Stomach (tissue), 9 donors: Measurements from ENCODE around the gene DCP1B. TPM values are rescaled to one million over a fixed set of nuclear protein-coding genes. Genes with fewer than 3 reads are reported as not detected.
A peak's percentile ranks its signal among the peaks of the same experiment; 100 is the strongest.

Experiments
- DNase-seq, 2 donors: peaks; one replicate each; pipeline versions ENCODE4 v3.0.0 to v3.0.0-alpha.2; 2013 to 2019
- H3K27ac ChIP-seq, 5 donors: fragments of 200-600 bp in 4 of 5; sonication (generic) in 4 of 5; one replicate each; pipeline ENCODE4 v1.5.1; 2013 to 2019; ENCODE audit warnings: mild to moderate bottlenecking in 1 of 5, moderate library complexity in 1 of 5
- H3K27me3 ChIP-seq, 3 donors: fragments of 200-600 bp; sonication (generic); one replicate each; pipeline ENCODE4 v1.5.1; 2017 to 2019; ENCODE audit warnings: mixed run types in 1 of 3
- H3K36me3 ChIP-seq, 4 donors: fragments of 200-600 bp; sonication (generic); 1 replicate in 3 of 4; 2 replicates in 1 of 4; pipeline ENCODE4 v1.5.1; 2016 to 2019
- H3K4me1 ChIP-seq, 4 donors: fragments of 200-600 bp; sonication (generic); one replicate each; pipeline ENCODE4 v1.5.1; 2016 to 2019
- H3K4me3 ChIP-seq, 4 donors: fragments of 200-600 bp; sonication (generic) in 3 of 4; one replicate each; pipeline ENCODE4 v1.5.1; 2016 to 2019; ENCODE audit warnings: mild to moderate bottlenecking in 1 of 4
- H3K9me3 ChIP-seq, 4 donors: fragments of 200-600 bp; sonication (generic); one replicate each; pipeline ENCODE4 v1.5.1; 2016 to 2019
- EP300 ChIP-seq: sonication (generic); formaldehyde crosslinking; IDR thresholded peaks from one replicate; pipeline ENCODE4 v1.6.1; 2017; ENCODE audit warnings: antibody characterized with exemption
- POLR2A ChIP-seq, 4 donors: fragments of 450-650 bp; IDR thresholded peaks; one replicate each; pipeline ENCODE4 v1.6.1; 2016; ENCODE audit warnings: antibody characterized with exemption in 4 of 4, control low read depth in 2 of 4, mild to moderate bottlenecking in 1 of 4, moderate library complexity in 1 of 4
- POLR2AphosphoS5 ChIP-seq, 3 donors: sonication (generic); formaldehyde crosslinking; IDR thresholded peaks; one replicate each; pipeline ENCODE4 v1.6.1; 2016; ENCODE audit warnings: antibody characterized with exemption in 3 of 3
- WGBS, 5 donors: extraction: QIAGEN DNeasy Blood & Tissue Kit in 3 of 5; methylation state at CpG; one replicate each; pipeline versions ENCODE4 v1.1.5 to v1.1.7; 2013 to 2018; 5-methylcytosine and 5-hydroxymethylcytosine counted together
- intact Hi-C: fragments of 100-400 bp; cut with DNase I; formaldehyde crosslinking; loops from one replicate; pipeline ENCODE4 v1.15.1; 2023; ENCODE audit warnings: low total_unique reads
- polyA plus RNA-seq, 3 donors: library from polyadenylated mRNA; stranded (reverse); fragments of 200-250 nt; gene quantifications; one replicate each; pipeline ENCODE4 v1.2.3, GENCODE V29; 2013
- total RNA-seq, 5 donors: library from RNA; depleted of rRNA; stranded (reverse); fragments of >200 nt; gene quantifications; one replicate each; pipeline versions ENCODE4 v1.1.0 to v1.2.3, GENCODE V29; 2014 to 2016
- TF ChIP-seq, protein P1 (sequence below), 7 experiments: fragments of 450-650 bp in 4 of 7; fragments of 200-600 bp in 3 of 7; sonication (generic) in 3 of 7; IDR thresholded peaks; one replicate each; pipeline ENCODE4 v1.5.1; 2016 to 2019; ENCODE audit warnings: antibody characterized with exemption in 7 of 7, control low read depth in 2 of 7, mild to moderate bottlenecking in 1 of 7
- donor health status: healthy with polysubstance abuse.
- donor health status: Bipolar disorder and iron deficiency.
- donor health status: healthy.

The DCP1B gene
- total and polyA plus RNA-seq, 8 donors = 5.8 to 43.2 (median 16.0) TPM; not detected in 1

DNA sequence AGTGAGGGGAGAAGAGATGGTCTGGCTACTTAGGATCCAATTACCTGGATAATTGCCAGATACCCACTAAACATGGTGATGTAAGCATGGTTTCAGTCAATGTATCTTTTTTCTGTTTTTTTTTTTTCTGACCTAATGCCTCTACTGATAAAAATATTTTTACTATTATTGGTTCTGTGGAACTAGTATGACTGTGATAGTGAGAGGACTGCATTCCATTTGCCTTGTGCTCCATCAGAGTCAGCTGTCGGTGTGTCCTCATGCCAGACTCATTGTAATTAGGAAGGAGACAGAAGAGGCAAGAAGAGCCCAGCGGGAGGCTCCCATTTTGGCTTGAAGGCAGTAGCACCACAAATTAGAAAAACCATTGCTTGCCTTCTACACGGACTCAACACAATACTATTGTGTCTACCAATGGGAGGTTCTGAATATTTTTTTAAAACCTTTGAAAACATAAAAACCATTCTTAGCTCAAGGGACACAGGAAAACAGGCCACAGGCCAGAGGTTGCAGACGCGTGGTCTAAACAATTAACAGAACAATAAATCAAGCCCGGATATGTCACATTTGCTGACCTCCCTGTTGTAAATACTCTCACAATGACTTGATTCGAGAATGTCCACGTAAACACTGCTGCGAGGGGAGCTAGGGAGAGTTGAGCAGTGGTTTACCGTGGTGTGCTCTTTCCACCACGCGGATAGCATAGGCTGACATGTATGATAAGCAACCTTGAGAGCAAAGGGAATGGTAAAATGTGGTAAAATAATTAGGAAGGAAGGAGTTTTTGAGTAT, 13.5 kb upstream of the DCP1B start:
- no peaks in the 10 kb centered on the region for H3K36me3 ChIP-seq
- intact Hi-C loops = no loop called here
- H3K9me3 ChIP-seq = no peaks in the 10 kb centered on the region
- no peak overlapping the region for H3K4me3 ChIP-seq
- DNase-seq = peak in 1 of 2 donors; percentile 15
- H3K27me3 ChIP-seq = no peaks in the 10 kb centered on the region
- H3K27ac ChIP-seq = peak overlapping the region in 1 of 5 donors; percentile 17
- 50 to 59% (median 52%) methylated on average over 12 of the region's 12 CpGs for WGBS, 5 donors
- H3K4me1 ChIP-seq = peaks cover 6 to 32% (median 15%) of the 10 kb centered on the region in 4 donors
- TF ChIP-seq EP300 = no peak
- TF ChIP-seq, protein P1, sequence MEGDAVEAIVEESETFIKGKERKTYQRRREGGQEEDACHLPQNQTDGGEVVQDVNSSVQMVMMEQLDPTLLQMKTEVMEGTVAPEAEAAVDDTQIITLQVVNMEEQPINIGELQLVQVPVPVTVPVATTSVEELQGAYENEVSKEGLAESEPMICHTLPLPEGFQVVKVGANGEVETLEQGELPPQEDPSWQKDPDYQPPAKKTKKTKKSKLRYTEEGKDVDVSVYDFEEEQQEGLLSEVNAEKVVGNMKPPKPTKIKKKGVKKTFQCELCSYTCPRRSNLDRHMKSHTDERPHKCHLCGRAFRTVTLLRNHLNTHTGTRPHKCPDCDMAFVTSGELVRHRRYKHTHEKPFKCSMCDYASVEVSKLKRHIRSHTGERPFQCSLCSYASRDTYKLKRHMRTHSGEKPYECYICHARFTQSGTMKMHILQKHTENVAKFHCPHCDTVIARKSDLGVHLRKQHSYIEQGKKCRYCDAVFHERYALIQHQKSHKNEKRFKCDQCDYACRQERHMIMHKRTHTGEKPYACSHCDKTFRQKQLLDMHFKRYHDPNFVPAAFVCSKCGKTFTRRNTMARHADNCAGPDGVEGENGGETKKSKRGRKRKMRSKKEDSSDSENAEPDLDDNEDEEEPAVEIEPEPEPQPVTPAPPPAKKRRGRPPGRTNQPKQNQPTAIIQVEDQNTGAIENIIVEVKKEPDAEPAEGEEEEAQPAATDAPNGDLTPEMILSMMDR (IDR thresholded peaks at IDR 0.05) = no peak
- TF ChIP-seq POLR2AphosphoS5 (IDR thresholded peaks at IDR 0.05) = no peak
- TF ChIP-seq POLR2A (IDR thresholded peaks at IDR 0.05) = no peak

DNA sequence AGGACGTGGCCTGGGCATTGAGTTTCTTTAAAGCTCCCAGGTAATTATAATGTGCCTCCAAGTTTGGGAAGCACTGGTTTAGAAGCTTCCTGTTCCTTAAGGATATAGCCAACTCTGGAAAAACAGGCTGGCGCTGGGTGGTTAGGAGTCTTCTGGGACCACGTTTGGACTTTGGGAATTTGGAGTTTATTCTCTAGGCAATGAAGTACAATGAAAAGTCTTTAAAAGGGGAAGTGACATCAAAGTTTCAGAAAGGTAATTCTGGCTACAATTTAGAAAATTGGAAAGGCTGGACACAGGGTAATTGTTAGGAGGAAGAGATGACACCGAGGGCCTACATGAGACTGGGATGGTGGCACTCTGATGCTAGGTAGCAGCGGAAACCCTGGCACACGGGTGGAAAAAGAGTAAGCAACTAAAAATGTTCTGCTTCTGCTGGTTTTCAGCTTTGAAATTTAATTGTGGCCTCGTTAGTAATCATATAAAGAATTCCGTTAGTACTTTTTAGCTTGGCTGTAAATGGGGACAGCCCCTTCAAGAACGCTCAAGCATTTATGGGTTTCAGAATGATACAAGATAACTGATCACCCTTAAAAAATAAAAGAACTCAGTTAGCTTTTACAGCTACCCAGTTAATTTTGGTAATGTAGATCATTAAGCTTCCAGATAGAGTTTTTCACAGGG, 12.7 kb upstream of the DCP1B start:
- DNase-seq = no peak
- 81 to 88% (median 85%) methylated on average over 9 of the region's 9 CpGs for WGBS, 5 donors
- intact Hi-C loops = no loop called here
- H3K36me3 ChIP-seq = no peaks in the 10 kb centered on the region
- no peaks in the 10 kb centered on the region for H3K9me3 ChIP-seq
- H3K4me3 ChIP-seq = no peak overlapping the region
- no peak for TF ChIP-seq POLR2A (IDR thresholded peaks at IDR 0.05)
- no peak for TF ChIP-seq EP300
- no peak for TF ChIP-seq POLR2AphosphoS5 (IDR thresholded peaks at IDR 0.05)
- TF ChIP-seq, protein P1 (IDR thresholded peaks at IDR 0.05) = no peak
- H3K4me1 ChIP-seq = peaks cover 6 to 39% (median 19%) of the 10 kb centered on the region in 4 donors
- no peaks in the 10 kb centered on the region for H3K27me3 ChIP-seq
- no peak overlapping the region for H3K27ac ChIP-seq

DNA sequence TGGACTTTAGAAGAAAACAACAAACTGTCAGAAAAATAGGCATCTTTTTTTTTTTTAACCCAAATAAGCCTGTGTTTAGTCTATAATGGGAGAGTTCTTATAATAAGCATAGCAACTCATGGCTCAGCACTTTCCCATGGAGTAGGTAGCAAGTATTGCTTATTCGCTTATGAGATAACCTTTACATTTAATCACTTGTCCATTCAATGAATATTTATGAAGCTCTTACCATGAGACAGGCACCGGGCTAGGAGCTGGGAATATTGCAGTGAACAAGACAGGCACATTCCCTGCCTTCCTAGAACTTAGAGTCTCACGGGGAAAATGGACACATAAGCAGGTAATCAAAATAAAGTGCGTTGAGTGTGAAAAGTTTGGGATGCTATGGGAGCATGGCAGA, 10.0 kb upstream of the DCP1B start:
- H3K27ac ChIP-seq = peak overlapping the region in 4 of 5 donors; percentile 17 to 79 (median 68)

More for the DNA sequence above, 10.0 kb upstream of the DCP1B start:
- no peak for TF ChIP-seq POLR2A (IDR thresholded peaks at IDR 0.05)
- no peak for TF ChIP-seq EP300
- TF ChIP-seq, protein P1 (IDR thresholded peaks at IDR 0.05) = no peak
- no peak for TF ChIP-seq POLR2AphosphoS5 (IDR thresholded peaks at IDR 0.05)
- WGBS, 5 donors = 70 to 78% (median 74%) methylated on average over 4 of the region's 4 CpGs
- Histone ChIP-seq H3K9me3 (no peaks in the 10 kb centered on the region), H3K4me3 (no peak overlapping the region), H3K27me3 (no peaks in the 10 kb centered on the region), H3K36me3 (no peaks in the 10 kb centered on the region), H3K4me1 (peaks cover 6 to 47% (median 23%) of the 10 kb centered on the region in 4 donors)
- intact Hi-C loops = no loop called here
- DNase-seq = no peak
